Measurements from ENCODE around the gene PPIP5K1. TPM values are rescaled to one million over a fixed set of nuclear protein-coding genes. Genes with fewer than 3 reads are reported as not detected.

Gene PPIP5K1
- total RNA-seq, 2 donors from 2014 or later = 61.1 to 88.8 TPM

Other genes with a start within 250 kb of the PPIP5K1 start
- gene ZSCAN29, start 219.2 kb downstream of the PPIP5K1 start, total RNA-seq = 10 to 100 TPM; 30.4 to 37.4 TPM
- 10 to 100 TPM; 24.3 to 61.1 TPM for gene TUBGCP4, start 219.1 kb downstream of the PPIP5K1 start, total RNA-seq
- gene TP53BP1, start 97.1 kb downstream of the PPIP5K1 start, total RNA-seq = 10 to 100 TPM; 27.8 to 46.7 TPM
- gene MAP1A, start 72.6 kb downstream of the PPIP5K1 start, total RNA-seq = 1 to 10 TPM in 1 of 2 donors, under 1 TPM in 1; 0.24 to 1.2 TPM
- not detected for gene CKMT1B, start 3.8 kb upstream of the PPIP5K1 start, total RNA-seq
- gene STRC, start 28.6 kb upstream of the PPIP5K1 start, total RNA-seq = under 1 TPM; 0.50 to 0.86 TPM
- gene CATSPER2, start 58.6 kb upstream of the PPIP5K1 start, total RNA-seq = 10 to 100 TPM; 10.3 to 13.6 TPM
- gene CKMT1A, start 103.7 kb upstream of the PPIP5K1 start, total RNA-seq = not detected
- 100 to 1,000 TPM; 365 to 555 TPM for gene PDIA3, start 156.2 kb upstream of the PPIP5K1 start, total RNA-seq
- under 1 TPM; 0.26 to 0.86 TPM for gene ELL3, start 186.8 kb upstream of the PPIP5K1 start, total RNA-seq
- 100 to 1,000 TPM; 456 to 585 TPM for gene SERF2, start 202.1 kb upstream of the PPIP5K1 start, total RNA-seq
- under 1 TPM; 0.24 to 0.50 TPM for gene SERINC4, start 210.0 kb upstream of the PPIP5K1 start, total RNA-seq
- 10 to 100 TPM; 14.3 to 15.3 TPM for gene HYPK, start 210.4 kb upstream of the PPIP5K1 start, total RNA-seq
- 10 to 100 TPM; 30.4 to 37.4 TPM for gene MFAP1, start 234.5 kb upstream of the PPIP5K1 start, total RNA-seq
- 10 to 100 TPM; 37.9 to 69.0 TPM for gene WDR76, start 236.8 kb upstream of the PPIP5K1 start, total RNA-seq

All from natural killer cell treated with Interleukin-12 subunit alpha and Interleukin-12 subunit beta and Interleukin-15 and Interleukin-18, amount 100 ng/mL, for 72 hours (primary cell).